OCI-LY7 (cell line): ENCODE results near the gene SUN2. TPM values are rescaled to one million over a fixed set of nuclear protein-coding genes. Genes with fewer than 3 reads are reported as not detected.

ENCODE experiments used
- BruUV-seq: library from RNA; stranded (reverse); fragments of 400-500 nt; replicated peaks from 2 replicates; lab custom pipeline; 2021; lab: Mats Ljungman, UMichigan
- CTCF ChIA-PET: fragments of 300-600 bp; sonication (Branson Sonifier 250); formaldehyde crosslinking; loops from one replicate; lab custom pipeline; 2022; ENCODE audit warnings: antibody characterized with exemption; ENCODE audit not compliant: unreplicated experiment; lab: Charles Lee
- POLR2A ChIA-PET: fragments of 300-600 bp; sonication (Branson Sonifier 250); formaldehyde crosslinking; loops from one replicate; lab custom pipeline; 2022; ENCODE audit warnings: antibody characterized with exemption; lab: Charles Lee
- DNase-seq: peaks from one replicate; pipeline ENCODE4 v3.0.0-alpha.2; 2015; ENCODE audit warnings: low spot score
- H2AFZ ChIP-seq: fragments of 200-600 bp; sonication (generic), shearing (Covaris generic); 2 replicates; pipeline ENCODE4 v1.6.1; 2014; ENCODE audit warnings: mild to moderate bottlenecking, antibody characterized with exemption, low read length, moderate library complexity
- H3K27ac ChIP-seq: fragments of 200-600 bp; sonication (generic); 2 replicates; pipeline ENCODE4 v1.5.1; 2014; ENCODE audit warnings: mixed run types, low read depth, mild to moderate bottlenecking, moderate library complexity, low read length, inconsistent platforms; ENCODE audit not compliant: poor library complexity, severe bottlenecking
- H3K36me3 ChIP-seq: fragments of 200-600 bp; sonication (generic); 2 replicates; pipeline ENCODE4 v1.6.1; 2014; ENCODE audit warnings: mild to moderate bottlenecking, antibody characterized with exemption, low read length, moderate library complexity, mixed read lengths; ENCODE audit not compliant: insufficient read depth
- H3K4me1 ChIP-seq: fragments of 200-600 bp; sonication (generic); 2 replicates; pipeline ENCODE4 v1.5.1; 2014; ENCODE audit warnings: mild to moderate bottlenecking, low read length; ENCODE audit not compliant: insufficient read depth, poor library complexity, severe bottlenecking
- H3K4me2 ChIP-seq: fragments of 200-600 bp; sonication (generic); 2 replicates; pipeline ENCODE4 v1.6.1; 2014; ENCODE audit warnings: mild to moderate bottlenecking, low read length
- H3K4me3 ChIP-seq: fragments of 200-600 bp; sonication (generic); 2 replicates; pipeline ENCODE4 v1.5.1; 2014; ENCODE audit warnings: mild to moderate bottlenecking, low read depth, low read length; ENCODE audit not compliant: poor library complexity, severe bottlenecking
- H3K79me2 ChIP-seq: fragments of 200-600 bp; sonication (generic); 2 replicates; pipeline ENCODE4 v1.6.1; 2016; ENCODE audit warnings: low read depth, mild to moderate bottlenecking, low read length, moderate library complexity, mixed read lengths; ENCODE audit not compliant: insufficient read depth
- H3K9me2 ChIP-seq: fragments of 200-600 bp; sonication (generic); 2 replicates; pipeline ENCODE4 v1.6.1; 2016; ENCODE audit warnings: mild to moderate bottlenecking, low read length, mixed read lengths; ENCODE audit not compliant: insufficient read depth
- H3K9me3 ChIP-seq: fragments of 200-600 bp; sonication (generic); 2 replicates; pipeline ENCODE4 v1.6.1; 2014; ENCODE audit warnings: mild to moderate bottlenecking, mixed run types, low read length, mixed read lengths
- H4K20me1 ChIP-seq: fragments of 200-600 bp; sonication (generic); 2 replicates; pipeline ENCODE4 v1.6.1; 2014; ENCODE audit warnings: mild to moderate bottlenecking, antibody characterized with exemption, low read length, moderate library complexity, mixed read lengths; ENCODE audit not compliant: insufficient read depth
- CTCF ChIP-seq: fragments of 200-600 bp; sonication (generic); conservative IDR thresholded peaks from 2 replicates; pipeline ENCODE4 v1.5.1; 2014; ENCODE audit warnings: mild to moderate bottlenecking, antibody characterized with exemption, low read length, moderate library complexity, mixed read lengths
- EZH2phosphoT487 ChIP-seq: fragments of 200-600 bp; sonication (generic); IDR thresholded peaks from 2 replicates; pipeline ENCODE4 v1.6.1; 2018; ENCODE audit warnings: low read depth, borderline replicate concordance, mild to moderate bottlenecking, mixed run types, antibody characterized with exemption, low read length, moderate library complexity, mixed read lengths
- intact Hi-C: fragments of 100-400 bp; cut with micrococcal nuclease; formaldehyde crosslinking; loops from one replicate; pipeline ENCODE4 v1.10.0; 2022; ENCODE audit not compliant: unreplicated experiment
- total RNA-seq, 2 experiments: library from RNA; depleted of rRNA in 1 of 2; stranded (reverse); fragments of >200 nt in 1 of 2; shearing (Covaris generic) in 1 of 2; gene quantifications; 2 replicates each; pipeline ENCODE4 v1.2.3, GENCODE V29; 2014 to 2022

Gene SUN2
- total RNA-seq, 2 experiments from 2014 or later: 59.1 to 80.2 TPM

- Histone ChIP-seq H3K4me1 (no peaks in the 10 kb centered on the region), H3K36me3 (peaks cover 88% of the 10 kb centered on the region), H3K27ac (no peak overlapping the region), H2AFZ (no peak overlapping the region), H4K20me1 (no peaks in the 10 kb centered on the region), H3K79me2 (no peaks in the 10 kb centered on the region), H3K4me3 (no peak overlapping the region), H3K4me2 (no peak overlapping the region), H3K9me3 (no peaks in the 10 kb centered on the region), H3K9me2 (no peaks in the 10 kb centered on the region)
- no peak for DNase-seq
- TF ChIP-seq EZH2phosphoT487 (no peak), CTCF (no peak)
- intact Hi-C loops: no loop called here
- CTCF ChIA-PET: no interaction called here
- no TSS peak for BruUV-seq
- POLR2A ChIA-PET: no interaction called here
Measured at GRCh38 chr22:38728871-38729796, 26.7 kb downstream of the SUN2 start.

- no peak overlapping the region for H3K27ac ChIP-seq
- TF ChIP-seq EZH2phosphoT487 (no peak), CTCF (no peak)
- no peaks in the 10 kb centered on the region for H3K9me2 ChIP-seq
- no peak overlapping the region for H3K4me3 ChIP-seq
- ChIA-PET CTCF (no interaction called here), POLR2A (no interaction called here)
- no peaks in the 10 kb centered on the region for H4K20me1 ChIP-seq
- no TSS peak for BruUV-seq
- DNase-seq: no peak
- H3K9me3 ChIP-seq: no peaks in the 10 kb centered on the region
- intact Hi-C loops: no loop called here
- H3K4me1 ChIP-seq: no peaks in the 10 kb centered on the region
- no peak overlapping the region for H3K4me2 ChIP-seq
- H2AFZ ChIP-seq: no peak overlapping the region
- peaks cover 88% of the 10 kb centered on the region for H3K36me3 ChIP-seq
- no peaks in the 10 kb centered on the region for H3K79me2 ChIP-seq
Measured at GRCh38 chr22:38727530-38728451, 28.0 kb downstream of the SUN2 start.
